Measurements from ENCODE around the gene DNPEP. TPM values are rescaled to one million over a fixed set of nuclear protein-coding genes. Genes with fewer than 3 reads are reported as not detected.

The DNPEP gene
- total RNA-seq, 1 experiment from 2014 or later: 60.9 TPM

DNA sequence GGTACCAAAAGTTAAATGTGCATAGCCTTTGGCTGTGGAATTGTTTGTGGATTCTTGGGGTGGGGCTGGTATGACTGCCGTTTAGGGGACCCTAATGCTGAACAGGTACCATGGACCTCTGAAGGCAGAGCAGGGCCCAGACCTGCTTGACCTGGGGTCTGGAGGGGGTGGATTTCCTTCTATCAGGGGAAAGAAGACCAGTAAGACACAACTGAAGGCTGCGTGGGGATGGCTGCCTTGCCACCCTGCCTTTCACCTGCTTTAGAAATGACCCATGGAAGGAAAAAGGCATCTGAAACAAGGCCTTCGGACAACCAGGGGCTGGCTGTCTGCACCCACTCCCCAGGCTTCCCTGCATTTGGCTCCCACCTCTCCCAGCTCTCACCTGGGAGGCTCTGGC, 37.5 kb downstream of the DNPEP start:
- H3K27ac ChIP-seq (ENCODE audit: insufficient read length, low read depth, low read length): no peak overlapping the region
- H3K4ac ChIP-seq (ENCODE audit: low read depth, low read length): no peak overlapping the region
- Mint-ChIP-seq H3K27ac (no peak overlapping the region; a peak in 1 of 7 replicates), H3K4me1 (peaks cover 0 to 14% of the 10 kb centered on the region in 2 experiments; a peak in 3 of 4 replicates), H3K9me3 (no peaks in the 10 kb centered on the region), H3K36me3 (ENCODE audit: insufficient read depth in 1 of 3, low read depth in 3 of 3) (no peaks in the 10 kb centered on the region), H3K4me3 (no peak overlapping the region), H3K27me3 (ENCODE audit: low read depth) (peaks cover 61% of the 10 kb centered on the region)
- no peaks in the 10 kb centered on the region for H3K9me3 ChIP-seq (ENCODE audit: control insufficient read depth, low read depth, low read length)
- no peak overlapping the region for H3K14ac ChIP-seq (ENCODE audit: insufficient read depth, low read length)
- H3K9ac ChIP-seq (ENCODE audit: extremely low read depth, insufficient read length, low read length): no peak overlapping the region
- no peak overlapping the region for H3K23ac ChIP-seq (ENCODE audit: insufficient read length, low read depth, low read length)
- no peak overlapping the region for H2BK5ac ChIP-seq (ENCODE audit: insufficient read length, low read length)
- no peak overlapping the region for H4K91ac ChIP-seq (ENCODE audit: insufficient read length, low read depth, low read length)
- H3K79me2 ChIP-seq (ENCODE audit: insufficient read depth, low read length): no peaks in the 10 kb centered on the region
- H3T11ph ChIP-seq (ENCODE audit: low read length): no peak overlapping the region
- H2AK5ac ChIP-seq (ENCODE audit: insufficient read length, low read length): no peak overlapping the region
- no peak overlapping the region for H2AFZ ChIP-seq (ENCODE audit: low read length)
- DNase-seq: no peak
- no peaks in the 10 kb centered on the region for H4K20me1 ChIP-seq (ENCODE audit: control insufficient read depth, insufficient read depth, insufficient read length)
- TF ChIP-seq, protein P1, sequence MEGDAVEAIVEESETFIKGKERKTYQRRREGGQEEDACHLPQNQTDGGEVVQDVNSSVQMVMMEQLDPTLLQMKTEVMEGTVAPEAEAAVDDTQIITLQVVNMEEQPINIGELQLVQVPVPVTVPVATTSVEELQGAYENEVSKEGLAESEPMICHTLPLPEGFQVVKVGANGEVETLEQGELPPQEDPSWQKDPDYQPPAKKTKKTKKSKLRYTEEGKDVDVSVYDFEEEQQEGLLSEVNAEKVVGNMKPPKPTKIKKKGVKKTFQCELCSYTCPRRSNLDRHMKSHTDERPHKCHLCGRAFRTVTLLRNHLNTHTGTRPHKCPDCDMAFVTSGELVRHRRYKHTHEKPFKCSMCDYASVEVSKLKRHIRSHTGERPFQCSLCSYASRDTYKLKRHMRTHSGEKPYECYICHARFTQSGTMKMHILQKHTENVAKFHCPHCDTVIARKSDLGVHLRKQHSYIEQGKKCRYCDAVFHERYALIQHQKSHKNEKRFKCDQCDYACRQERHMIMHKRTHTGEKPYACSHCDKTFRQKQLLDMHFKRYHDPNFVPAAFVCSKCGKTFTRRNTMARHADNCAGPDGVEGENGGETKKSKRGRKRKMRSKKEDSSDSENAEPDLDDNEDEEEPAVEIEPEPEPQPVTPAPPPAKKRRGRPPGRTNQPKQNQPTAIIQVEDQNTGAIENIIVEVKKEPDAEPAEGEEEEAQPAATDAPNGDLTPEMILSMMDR (conservative IDR thresholded peaks at IDR 0.05): no peak
- no peaks in the 10 kb centered on the region for H3K23me2 ChIP-seq (ENCODE audit: insufficient read length, low read depth, low read length, poor library complexity, severe bottlenecking)
- H3K18ac ChIP-seq (ENCODE audit: insufficient read length, low read depth, low read length): no peak overlapping the region
- H3K4me2 ChIP-seq (ENCODE audit: insufficient read depth, insufficient read length, low read length): no peak overlapping the region
- H3K56ac ChIP-seq (ENCODE audit: insufficient read length, low read depth, low read length): no peak overlapping the region
- H3K4me1 ChIP-seq (ENCODE audit: insufficient read depth, low read length): no peaks in the 10 kb centered on the region
- no peaks in the 10 kb centered on the region for H3K79me1 ChIP-seq (ENCODE audit: insufficient read depth, low read depth, low read length, poor library complexity, severe bottlenecking)
- H4K8ac ChIP-seq (replicated peaks; ENCODE audit: insufficient read length, low read depth, low read length): no peak overlapping the region
- H4K5ac ChIP-seq (ENCODE audit: insufficient read length, low read depth, low read length): no peak overlapping the region
- no peak overlapping the region for H2BK120ac ChIP-seq (ENCODE audit: low read depth, low read length, poor library complexity, severe bottlenecking)
- peaks cover under 1% of the 10 kb centered on the region; the same call in 1 of the 2 replicates for H3K27me3 ChIP-seq (ENCODE audit: insufficient read depth, low read length)
- no peak overlapping the region for H2BK20ac ChIP-seq (ENCODE audit: low read depth, low read length, poor library complexity, severe bottlenecking)
- H2BK15ac ChIP-seq (ENCODE audit: low read depth, low read length): no peak overlapping the region
- H2BK12ac ChIP-seq (ENCODE audit: insufficient read length, low read depth, low read length): no peak overlapping the region
- no CpG with 5 or more reads among the region's 3 CpGs for WGBS (ENCODE audit: extremely low coverage, insufficient read length, low lambda C conversion rate)
